ENCODE results near the gene DTX1.

DNA sequence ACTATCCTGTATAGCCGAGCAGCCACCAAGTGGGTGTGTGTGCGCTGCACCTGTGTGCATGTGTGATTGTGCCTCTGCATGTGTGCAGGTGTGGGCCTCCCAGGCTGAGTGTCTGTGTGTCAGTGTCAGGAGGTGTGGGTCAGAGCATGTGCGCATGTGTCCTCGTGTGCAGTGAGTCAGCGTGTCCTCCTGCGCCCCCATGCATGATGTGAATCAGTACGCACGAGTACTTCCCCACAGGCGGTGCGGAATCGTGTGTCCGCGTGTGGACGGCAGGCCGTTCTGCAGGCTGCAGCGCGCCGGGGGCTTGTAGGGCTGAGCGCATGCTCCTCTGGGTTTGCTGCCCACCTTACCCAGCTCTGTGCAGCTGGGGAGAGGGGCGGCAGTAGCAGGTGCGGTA is 34.2 kb downstream of the DTX1 start:
- TF ChIP-seq SP1 (IDR thresholded peaks at IDR 0.05) (no peak), FOXM1 (IDR thresholded peaks at IDR 0.05; ENCODE audit: borderline replicate concordance) (no peak), HDGF (IDR thresholded peaks at IDR 0.05; ENCODE audit: borderline replicate concordance) (no peak), ELF4 (IDR thresholded peaks at IDR 0.05) (no peak), BHLHE40 (IDR thresholded peaks at IDR 0.05; ENCODE audit: borderline replicate concordance) (no peak), L3MBTL2 (conservative IDR thresholded peaks at IDR 0.05) (no peak)
- TF ChIP-seq, protein P1, sequence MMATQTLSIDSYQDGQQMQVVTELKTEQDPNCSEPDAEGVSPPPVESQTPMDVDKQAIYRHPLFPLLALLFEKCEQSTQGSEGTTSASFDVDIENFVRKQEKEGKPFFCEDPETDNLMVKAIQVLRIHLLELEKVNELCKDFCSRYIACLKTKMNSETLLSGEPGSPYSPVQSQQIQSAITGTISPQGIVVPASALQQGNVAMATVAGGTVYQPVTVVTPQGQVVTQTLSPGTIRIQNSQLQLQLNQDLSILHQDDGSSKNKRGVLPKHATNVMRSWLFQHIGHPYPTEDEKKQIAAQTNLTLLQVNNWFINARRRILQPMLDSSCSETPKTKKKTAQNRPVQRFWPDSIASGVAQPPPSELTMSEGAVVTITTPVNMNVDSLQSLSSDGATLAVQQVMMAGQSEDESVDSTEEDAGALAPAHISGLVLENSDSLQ (IDR thresholded peaks at IDR 0.05), result no peak
